DND-41 (cell line): Measurements from ENCODE around the gene KCNT1.

Experiments
- ATAC-seq: fragments of 200-7000 bp; cut with Tn5 transposase; 3 replicates; pipeline ENCODE4 v1.9.1; 2021; ENCODE audit warnings: low read depth; ENCODE audit not compliant: insufficient read depth
- DNase-seq: peaks from one replicate; pipeline ENCODE4 v3.0.0-alpha.2; 2020
- H2AFZ ChIP-seq: 2 replicates; pipeline ENCODE4 v1.6.0; 2012; ENCODE audit warnings: low read depth, low read length
- H3K27ac ChIP-seq: 2 replicates; pipeline ENCODE4 v1.5.1; 2012; ENCODE audit warnings: low read length, inconsistent platforms
- H3K27me3 ChIP-seq: fragments of 200-600 bp; sonication (generic); 2 replicates; pipeline ENCODE4 v1.6.0; 2012; ENCODE audit warnings: low read length, mild to moderate bottlenecking, inconsistent platforms; ENCODE audit not compliant: insufficient read depth, poor library complexity
- H3K36me3 ChIP-seq: 2 replicates; pipeline ENCODE4 v1.5.1; 2012; ENCODE audit warnings: low read length, inconsistent platforms; ENCODE audit not compliant: insufficient read depth
- H3K4me1 ChIP-seq: 2 replicates; pipeline ENCODE4 v1.5.1; 2012; ENCODE audit warnings: mild to moderate bottlenecking, low read length; ENCODE audit not compliant: insufficient read depth
- H3K4me2 ChIP-seq: 2 replicates; pipeline ENCODE4 v1.6.0; 2012; ENCODE audit warnings: mild to moderate bottlenecking, moderate library complexity, low read length, inconsistent platforms; ENCODE audit not compliant: insufficient read depth
- H3K4me3 ChIP-seq, 2 experiments: fragments of 200-600 bp in 1 of 2; shearing (Covaris generic) in 1 of 2; 2 replicates each; pipeline ENCODE4 v1.5.1; 2012 to 2016; ENCODE audit warnings: inconsistent platforms in 2 of 2, low read length in 2 of 2, mild to moderate bottlenecking in 2 of 2, low read depth in 1 of 2, moderate library complexity in 1 of 2
- H3K79me2 ChIP-seq: 2 replicates; pipeline ENCODE4 v1.6.0; 2012; ENCODE audit warnings: low read length, inconsistent platforms; ENCODE audit not compliant: insufficient read depth
- H3K9ac ChIP-seq: 2 replicates; pipeline ENCODE4 v1.6.0; 2012; ENCODE audit warnings: low read depth, mild to moderate bottlenecking, inconsistent platforms, low read length, moderate library complexity
- H3K9me3 ChIP-seq: 2 replicates; pipeline ENCODE4 v1.5.1; 2012; ENCODE audit warnings: low read length, moderate library complexity, mild to moderate bottlenecking, inconsistent platforms; ENCODE audit not compliant: insufficient read depth, severe bottlenecking
- H4K20me1 ChIP-seq: 2 replicates; pipeline ENCODE4 v1.6.0; 2012; ENCODE audit warnings: low read length; ENCODE audit not compliant: insufficient read depth
- EZH2 ChIP-seq: IDR thresholded peaks from 3 replicates; pipeline ENCODE4 v1.6.1; 2012; ENCODE audit warnings: borderline replicate concordance, low read depth, mild to moderate bottlenecking, moderate library complexity, low read length, inconsistent platforms; ENCODE audit not compliant: severe bottlenecking
- TF ChIP-seq, protein P1 (sequence below): IDR thresholded peaks from 2 replicates; pipeline ENCODE4 v1.5.1; 2012; ENCODE audit warnings: borderline replicate concordance, low read length, moderate library complexity, mild to moderate bottlenecking; ENCODE audit not compliant: poor library complexity, severe bottlenecking; ENCODE audit errors: extremely low read depth

KCNT1 gene

DNA sequence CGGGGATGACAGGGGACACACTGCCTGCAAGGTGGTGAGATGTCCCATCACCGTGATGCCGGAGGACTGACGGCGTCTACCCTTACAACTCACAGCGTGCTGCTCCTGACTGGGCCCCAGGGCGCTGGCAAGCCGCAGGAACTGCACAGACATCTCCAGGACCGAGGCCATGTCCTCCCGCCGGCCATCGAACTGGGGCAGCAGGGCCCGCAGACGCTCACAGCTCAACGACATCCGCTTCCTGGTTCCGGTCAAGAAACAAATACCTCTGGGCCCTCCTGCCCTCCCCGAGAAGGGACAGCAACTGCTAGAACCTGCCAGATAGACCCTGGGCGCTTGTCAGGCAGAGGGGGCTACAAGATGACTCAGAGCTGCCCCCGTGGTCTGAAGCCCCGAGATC lies 3.7 kb upstream of the KCNT1 start:
- H3K9ac ChIP-seq = no peak overlapping the region
- H3K4me2 ChIP-seq = no peak overlapping the region

DNA sequence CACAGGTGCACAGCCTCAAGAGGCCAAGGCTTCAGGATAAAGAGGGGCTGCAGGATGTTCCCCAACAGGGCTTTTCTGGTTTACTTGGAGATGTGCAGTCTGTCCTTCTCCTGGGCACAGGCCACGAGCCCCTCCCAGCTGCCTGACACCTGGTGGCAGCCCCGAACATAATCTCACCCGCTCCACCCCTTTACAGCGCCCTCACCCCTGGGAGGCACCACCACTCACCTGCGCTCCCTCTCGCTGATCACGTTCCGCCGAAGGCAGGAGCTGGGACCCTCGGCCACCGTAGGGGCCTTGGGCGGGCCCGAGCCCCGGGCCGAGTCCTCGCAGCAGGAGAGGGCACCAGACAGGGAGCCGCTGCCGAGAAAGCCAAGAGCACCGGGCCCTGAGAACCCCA lies 3.2 kb upstream of the KCNT1 start:
- no peak for ATAC-seq
- H3K9me3 ChIP-seq = no peaks in the 10 kb centered on the region
- no peaks in the 10 kb centered on the region for H3K27me3 ChIP-seq
- H3K4me3 ChIP-seq = no peak overlapping the region
- H3K79me2 ChIP-seq = no peaks in the 10 kb centered on the region
- TF ChIP-seq, protein P1, sequence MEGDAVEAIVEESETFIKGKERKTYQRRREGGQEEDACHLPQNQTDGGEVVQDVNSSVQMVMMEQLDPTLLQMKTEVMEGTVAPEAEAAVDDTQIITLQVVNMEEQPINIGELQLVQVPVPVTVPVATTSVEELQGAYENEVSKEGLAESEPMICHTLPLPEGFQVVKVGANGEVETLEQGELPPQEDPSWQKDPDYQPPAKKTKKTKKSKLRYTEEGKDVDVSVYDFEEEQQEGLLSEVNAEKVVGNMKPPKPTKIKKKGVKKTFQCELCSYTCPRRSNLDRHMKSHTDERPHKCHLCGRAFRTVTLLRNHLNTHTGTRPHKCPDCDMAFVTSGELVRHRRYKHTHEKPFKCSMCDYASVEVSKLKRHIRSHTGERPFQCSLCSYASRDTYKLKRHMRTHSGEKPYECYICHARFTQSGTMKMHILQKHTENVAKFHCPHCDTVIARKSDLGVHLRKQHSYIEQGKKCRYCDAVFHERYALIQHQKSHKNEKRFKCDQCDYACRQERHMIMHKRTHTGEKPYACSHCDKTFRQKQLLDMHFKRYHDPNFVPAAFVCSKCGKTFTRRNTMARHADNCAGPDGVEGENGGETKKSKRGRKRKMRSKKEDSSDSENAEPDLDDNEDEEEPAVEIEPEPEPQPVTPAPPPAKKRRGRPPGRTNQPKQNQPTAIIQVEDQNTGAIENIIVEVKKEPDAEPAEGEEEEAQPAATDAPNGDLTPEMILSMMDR = no peak
- TF ChIP-seq EZH2 = no peak
- no peak overlapping the region for H2AFZ ChIP-seq
- H3K27ac ChIP-seq = no peak overlapping the region
- H3K4me2 ChIP-seq = no peak overlapping the region
- H4K20me1 ChIP-seq = no peaks in the 10 kb centered on the region
- no peaks in the 10 kb centered on the region for H3K4me1 ChIP-seq
- H3K9ac ChIP-seq = no peak overlapping the region
- H3K36me3 ChIP-seq = no peaks in the 10 kb centered on the region
- no peak for DNase-seq

More for the DNA sequence above, 3.7 kb upstream of the KCNT1 start:
- Histone ChIP-seq H3K4me3 (no peak overlapping the region), H2AFZ (no peak overlapping the region), H3K9me3 (no peaks in the 10 kb centered on the region), H3K27ac (no peak overlapping the region), H4K20me1 (no peaks in the 10 kb centered on the region), H3K79me2 (no peaks in the 10 kb centered on the region), H3K27me3 (no peaks in the 10 kb centered on the region), H3K36me3 (no peaks in the 10 kb centered on the region), H3K4me1 (no peaks in the 10 kb centered on the region)
- DNase-seq = no peak
- TF ChIP-seq, protein P1 = no peak
- TF ChIP-seq EZH2 = no peak
- no peak for ATAC-seq

DNA sequence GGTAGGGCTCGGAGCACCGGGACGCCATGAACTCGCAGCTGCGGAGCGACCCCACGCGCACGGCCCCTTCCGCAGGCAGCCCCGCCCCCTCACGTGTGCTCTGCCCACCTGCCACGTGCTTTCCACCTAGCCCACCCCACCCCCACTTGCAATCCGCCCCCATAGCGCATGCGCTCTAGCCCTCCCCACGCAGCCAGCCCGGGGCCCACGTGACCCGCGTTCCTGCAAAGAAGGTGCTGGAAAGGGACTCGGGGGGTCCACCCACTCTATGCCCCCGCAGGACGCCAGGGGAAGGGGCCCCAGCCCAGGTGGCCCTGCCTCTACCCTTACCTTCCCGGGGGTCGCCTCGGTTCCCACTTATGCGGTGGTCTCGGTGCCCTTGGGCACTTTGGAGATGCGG lies 2.5 kb upstream of the KCNT1 start, which contains the start of gene SOHLH1:
Gene SOHLH1 (minus strand): TSS at position 42 of the 400 bp plus-strand sequence. CDS start 14 bp downstream, at position 28.
- Histone ChIP-seq H3K9me3 (no peaks in the 10 kb centered on the region), H3K4me2 (no peak within 1 kb of the TSS), H3K27me3 (no peaks in the 10 kb centered on the region), H3K4me3 (no peak within 1 kb of the TSS), H3K36me3 (no peaks in the 10 kb centered on the region), H3K9ac (no peak within 1 kb of the TSS), H3K27ac (no peak within 1 kb of the TSS), H4K20me1 (no peaks in the 10 kb centered on the region), H3K4me1 (no peaks in the 10 kb centered on the region), H2AFZ (no peak within 1 kb of the TSS), H3K79me2 (no peaks in the 10 kb centered on the region)
- ATAC-seq (no peak), DNase-seq (no peak)
- no peak for TF ChIP-seq EZH2
- TF ChIP-seq, protein P1 = no peak

DNA sequence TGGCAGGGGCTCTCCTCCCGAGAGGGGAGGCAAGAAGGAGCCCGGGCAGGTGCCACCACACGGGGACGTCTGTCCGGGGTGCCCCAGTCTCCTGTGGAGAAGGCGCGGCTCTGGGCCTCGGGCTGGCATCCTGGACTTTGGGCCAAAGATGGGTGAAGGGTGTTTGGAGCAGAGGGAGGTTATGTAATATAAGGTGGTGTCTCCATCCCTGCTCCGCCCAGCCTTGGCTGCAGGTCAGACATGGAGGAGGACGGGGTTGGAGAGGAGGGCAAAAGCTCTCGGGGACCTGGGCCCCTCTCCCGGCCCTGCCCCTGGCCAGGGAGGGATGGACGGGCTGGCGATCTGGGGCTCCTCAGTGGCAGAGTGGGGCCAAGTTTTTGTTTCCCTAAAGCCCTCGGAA lies 1.5 kb upstream of the KCNT1 start:
- Histone ChIP-seq H3K4me1 (no peaks in the 10 kb centered on the region), H4K20me1 (no peaks in the 10 kb centered on the region), H3K36me3 (no peaks in the 10 kb centered on the region), H3K27me3 (no peaks in the 10 kb centered on the region), H3K79me2 (no peaks in the 10 kb centered on the region), H3K4me3 (no peak overlapping the region), H3K9ac (no peak overlapping the region), H2AFZ (no peak overlapping the region), H3K9me3 (no peaks in the 10 kb centered on the region), H3K27ac (no peak overlapping the region), H3K4me2 (no peak overlapping the region)
- ATAC-seq = no peak
- DNase-seq = no peak
- TF ChIP-seq EZH2 = no peak
- TF ChIP-seq, protein P1 = no peak
